Endothelial cell of umbilical vein (primary cell): ENCODE data around the gene MTREX. TPM values are rescaled to one million over a fixed set of nuclear protein-coding genes. Genes with fewer than 3 reads are reported as not detected.

Source experiments
- BruUV-seq: library from RNA; stranded (reverse); fragments of 400-500 nt; replicated peaks from 2 replicates; lab custom pipeline; 2021; lab: Mats Ljungman, UMichigan
- CTCF ChIA-PET: fragments of 300-600, 350-600 bp; sonication (Branson Sonifier 250); formaldehyde crosslinking; loops from one replicate; lab custom pipeline; 2021; ENCODE audit warnings: antibody characterized with exemption, inconsistent platforms; lab: Charles Lee
- POLR2A ChIA-PET: fragments of 300-600, 350-600 bp; sonication (Branson Sonifier 250); formaldehyde crosslinking; loops from one replicate; lab custom pipeline; 2021; ENCODE audit warnings: antibody characterized with exemption, inconsistent platforms; lab: Charles Lee
- DNase-seq: peaks from one replicate; pipeline ENCODE4 v3.0.0-alpha.2; 2011; ENCODE audit warnings: low read depth, low spot score
- FAIRE-seq: peaks from 2 replicates; lab custom pipeline; 2011; peaks lifted over from hg19 to GRCh38; lab: Jason Lieb, UNC
- H2AFZ ChIP-seq: 2 replicates; pipeline ENCODE4 v1.6.0; 2012; ENCODE audit warnings: low read depth, low read length, control low read depth, inconsistent platforms
- H3K27ac ChIP-seq: 2 replicates; pipeline ENCODE4 v1.5.1; 2011; ENCODE audit warnings: low read depth, mild to moderate bottlenecking, control low read depth, low read length, moderate library complexity; ENCODE audit not compliant: insufficient read depth
- H3K27me3 ChIP-seq, 2 experiments: 2 replicates each; pipeline versions ENCODE4 v1.6.0 to v1.6.1; 2011; ENCODE audit warnings: low read length in 2 of 2, mixed read lengths in 1 of 2; ENCODE audit not compliant: control insufficient read depth in 2 of 2, insufficient read depth in 2 of 2
- H3K36me3 ChIP-seq, 2 experiments: 2 replicates in 1 of 2; 3 replicates in 1 of 2; pipeline ENCODE4 v1.5.1; 2011; ENCODE audit warnings: low read length in 2 of 2, mild to moderate bottlenecking in 1 of 2, moderate library complexity in 1 of 2; ENCODE audit not compliant: control insufficient read depth in 2 of 2, insufficient read depth in 2 of 2; ENCODE audit errors: extremely low read depth in 1 of 2
- H3K4me1 ChIP-seq: 3 replicates; pipeline ENCODE4 v1.5.1; 2011; ENCODE audit warnings: mild to moderate bottlenecking, low read length; ENCODE audit not compliant: control insufficient read depth, insufficient read depth; ENCODE audit errors: extremely low read depth
- H3K4me2 ChIP-seq: 2 replicates; pipeline ENCODE4 v1.6.1; 2011; ENCODE audit warnings: low read length, control low read depth, mixed read lengths; ENCODE audit not compliant: insufficient read depth
- H3K4me3 ChIP-seq, 3 experiments: fragments of 200-600 bp in 1 of 3; sonication (generic), shearing (Covaris generic) in 1 of 3; replicated peaks in 1 of 3; 2 replicates each; pipeline ENCODE4 v1.5.1; 2011 to 2016; ENCODE audit warnings: control low read depth in 3 of 3, low read length in 3 of 3, mild to moderate bottlenecking in 2 of 3, inconsistent platforms in 1 of 3, low read depth in 1 of 3, moderate library complexity in 1 of 3; ENCODE audit not compliant: insufficient read depth in 1 of 3
- H3K79me2 ChIP-seq: 2 replicates; pipeline ENCODE4 v1.6.0; 2012; ENCODE audit warnings: low read length, inconsistent platforms; ENCODE audit not compliant: control insufficient read depth, insufficient read depth
- H3K9ac ChIP-seq: replicated peaks from 2 replicates; pipeline ENCODE3; 2011; ENCODE audit warnings: low read length, control low read depth; ENCODE audit not compliant: insufficient read depth; ENCODE audit errors: extremely low read depth
- H3K9me1 ChIP-seq: replicated peaks from 3 replicates; pipeline ENCODE4 v1.6.0; 2011; ENCODE audit warnings: mild to moderate bottlenecking, low read length; ENCODE audit not compliant: control insufficient read depth, insufficient read depth; ENCODE audit errors: extremely low read depth
- H3K9me3 ChIP-seq: replicated peaks from 2 replicates; pipeline ENCODE4 v1.5.1; 2012; ENCODE audit warnings: low read length, inconsistent platforms; ENCODE audit not compliant: control insufficient read depth, insufficient read depth
- H4K20me1 ChIP-seq: replicated peaks from 2 replicates; pipeline ENCODE3; 2011; ENCODE audit warnings: mild to moderate bottlenecking, low read length; ENCODE audit not compliant: control insufficient read depth, insufficient read depth; ENCODE audit errors: extremely low read depth
- EZH2 ChIP-seq: IDR thresholded peaks from 2 replicates; pipeline ENCODE4 v1.6.1; 2012; ENCODE audit warnings: borderline replicate concordance, low read depth, mild to moderate bottlenecking, moderate library complexity, low read length, inconsistent platforms; ENCODE audit not compliant: severe bottlenecking
- FOS ChIP-seq: IDR thresholded peaks from 2 replicates; pipeline ENCODE4 v1.6.1; 2011; ENCODE audit warnings: mild to moderate bottlenecking, low read length, moderate library complexity, borderline replicate concordance; ENCODE audit not compliant: insufficient read depth
- GATA2 ChIP-seq: IDR thresholded peaks from 2 replicates; pipeline ENCODE4 v1.7.0; 2011; ENCODE audit warnings: low read depth, mild to moderate bottlenecking, moderate library complexity, mixed read lengths, low read length; ENCODE audit not compliant: insufficient read length, insufficient read depth
- JUN ChIP-seq: IDR thresholded peaks from 2 replicates; pipeline ENCODE4 v1.6.1; 2011; ENCODE audit warnings: borderline replicate concordance, low read depth; ENCODE audit not compliant: insufficient read length, insufficient read depth
- MAX ChIP-seq: IDR thresholded peaks from 2 replicates; pipeline ENCODE4 v1.6.1; 2011; ENCODE audit not compliant: insufficient read depth, insufficient read length
- MYC ChIP-seq: IDR thresholded peaks from one replicate; pipeline ENCODE4 v1.6.1; 2011; ENCODE audit warnings: mild to moderate bottlenecking, low read depth, low read length
- POLR2A ChIP-seq: IDR thresholded peaks from 2 replicates; pipeline ENCODE4 v1.6.1; 2012; ENCODE audit warnings: low read depth, mild to moderate bottlenecking, control low read depth, low read length
- POLR2AphosphoS5 ChIP-seq: IDR thresholded peaks from 2 replicates; pipeline ENCODE4 v1.6.1; 2012; ENCODE audit warnings: low read depth, mild to moderate bottlenecking, control low read depth, low read length, moderate library complexity; ENCODE audit not compliant: insufficient read depth
- dilution Hi-C: fragments of 300-500 bp; cut with MboI; formaldehyde crosslinking; loops from one replicate; pipeline ENCODE4 v1.15.0; 2019; ENCODE audit warnings: low sequenced_read_pairs; ENCODE audit not compliant: extremely low pct_ligation_motif_present
- intact Hi-C: fragments of 100-400 bp; cut with micrococcal nuclease; formaldehyde crosslinking; loops from one replicate; pipeline ENCODE4 v1.10.0; 2022
- polyA plus RNA-seq, 4 experiments: library from polyadenylated mRNA; depleted of rRNA in 3 of 4; stranded (reverse) in 3 of 4; unstranded in 1 of 4; fragments of >200 nt; gene quantifications; 2 replicates each; pipeline versions ENCODE4 v1.2.1 to v1.2.3, GENCODE V29; 2011 to 2012; ENCODE audit warnings: missing spikeins in 1 of 4
- total RNA-seq: library from RNA; stranded (reverse); gene quantifications from 2 replicates; pipeline ENCODE4 v1.2.3, GENCODE V29; 2021
- TF ChIP-seq, protein P1 (sequence below), 2 donors: IDR thresholded peaks; 1 replicate in 1 of 2; 2 replicates in 1 of 2; pipeline ENCODE4 v1.5.1; 2011; ENCODE audit warnings: low read length in 2 of 2, mild to moderate bottlenecking in 2 of 2, moderate library complexity in 2 of 2, control low read depth in 1 of 2, inconsistent platforms in 1 of 2, low read depth in 1 of 2; ENCODE audit not compliant: insufficient read depth in 1 of 2; ENCODE audit errors: extremely low read depth in 1 of 2

The MTREX gene
- total and polyA plus RNA-seq, 2 donors (not counting 3 experiments of a cell fraction or from before 2014, with no cell fraction given), result 9.8 to 76.3 TPM

DNA sequence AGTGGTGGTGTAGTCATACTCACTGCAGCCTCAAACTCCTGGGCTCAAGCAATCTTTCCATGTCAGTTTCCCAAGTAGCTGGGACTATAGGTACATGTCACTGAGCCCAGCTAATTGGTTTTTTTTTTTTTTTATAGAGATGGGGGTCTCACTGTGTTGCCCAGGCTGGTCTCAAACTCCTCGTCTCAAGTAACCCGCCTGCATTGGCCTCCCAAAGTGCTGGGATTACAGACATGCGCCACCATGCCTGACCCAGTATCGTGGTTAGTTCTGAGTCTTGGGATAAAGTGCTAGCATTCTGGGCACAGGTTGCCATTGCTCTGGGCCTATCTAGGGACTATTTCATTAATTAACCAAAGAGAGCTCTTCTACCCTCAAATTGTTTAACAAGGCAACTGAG, 118.7 kb downstream of the MTREX start:
- no TSS peak for BruUV-seq
- Histone ChIP-seq H3K27ac (no peak overlapping the region), H3K79me2 (no peaks in the 10 kb centered on the region), H3K9me3 (no peaks in the 10 kb centered on the region), H3K9ac (no peak overlapping the region), H3K4me3 (no peak overlapping the region), H3K9me1 (no peaks in the 10 kb centered on the region), H4K20me1 (no peaks in the 10 kb centered on the region), H2AFZ (no peak overlapping the region), H3K36me3 (peaks cover 12 to 23% of the 10 kb centered on the region in 2 experiments), H3K4me1 (no peaks in the 10 kb centered on the region), H3K27me3 (no peaks in the 10 kb centered on the region), H3K4me2 (no peak overlapping the region)
- dilution Hi-C loops (no loop called here), intact Hi-C loops (no loop called here)
- POLR2A ChIA-PET, result no interaction called here
- DNase-seq, result no peak
- CTCF ChIA-PET, result interaction anchor here (1.0 to 3.3 kb wide), 3 partner anchors 12 to 266 kb away, joined by 4 to 11 read pairs (median 8); no protein-coding TSS in a partner anchor
- no peak for FAIRE-seq
- TF ChIP-seq, protein P1, sequence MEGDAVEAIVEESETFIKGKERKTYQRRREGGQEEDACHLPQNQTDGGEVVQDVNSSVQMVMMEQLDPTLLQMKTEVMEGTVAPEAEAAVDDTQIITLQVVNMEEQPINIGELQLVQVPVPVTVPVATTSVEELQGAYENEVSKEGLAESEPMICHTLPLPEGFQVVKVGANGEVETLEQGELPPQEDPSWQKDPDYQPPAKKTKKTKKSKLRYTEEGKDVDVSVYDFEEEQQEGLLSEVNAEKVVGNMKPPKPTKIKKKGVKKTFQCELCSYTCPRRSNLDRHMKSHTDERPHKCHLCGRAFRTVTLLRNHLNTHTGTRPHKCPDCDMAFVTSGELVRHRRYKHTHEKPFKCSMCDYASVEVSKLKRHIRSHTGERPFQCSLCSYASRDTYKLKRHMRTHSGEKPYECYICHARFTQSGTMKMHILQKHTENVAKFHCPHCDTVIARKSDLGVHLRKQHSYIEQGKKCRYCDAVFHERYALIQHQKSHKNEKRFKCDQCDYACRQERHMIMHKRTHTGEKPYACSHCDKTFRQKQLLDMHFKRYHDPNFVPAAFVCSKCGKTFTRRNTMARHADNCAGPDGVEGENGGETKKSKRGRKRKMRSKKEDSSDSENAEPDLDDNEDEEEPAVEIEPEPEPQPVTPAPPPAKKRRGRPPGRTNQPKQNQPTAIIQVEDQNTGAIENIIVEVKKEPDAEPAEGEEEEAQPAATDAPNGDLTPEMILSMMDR (IDR thresholded peaks at IDR 0.05; ENCODE audit: extremely low read depth in 1 of 2, insufficient read depth in 1 of 2, low read depth in 1 of 2, low read length in 2 of 2), result no peak
- TF ChIP-seq POLR2AphosphoS5 (no peak), POLR2A (no peak), MAX (no peak), GATA2 (no peak), MYC (no peak), JUN (no peak), FOS (no peak), EZH2 (no peak)
